ENCODE data around the gene HTR2A. TPM values are rescaled to one million over a fixed set of nuclear protein-coding genes. Genes with fewer than 3 reads are reported as not detected.

HTR2A gene
- total and polyA plus RNA-seq, 7 experiments from 2014 or later, result not detected

DNA sequence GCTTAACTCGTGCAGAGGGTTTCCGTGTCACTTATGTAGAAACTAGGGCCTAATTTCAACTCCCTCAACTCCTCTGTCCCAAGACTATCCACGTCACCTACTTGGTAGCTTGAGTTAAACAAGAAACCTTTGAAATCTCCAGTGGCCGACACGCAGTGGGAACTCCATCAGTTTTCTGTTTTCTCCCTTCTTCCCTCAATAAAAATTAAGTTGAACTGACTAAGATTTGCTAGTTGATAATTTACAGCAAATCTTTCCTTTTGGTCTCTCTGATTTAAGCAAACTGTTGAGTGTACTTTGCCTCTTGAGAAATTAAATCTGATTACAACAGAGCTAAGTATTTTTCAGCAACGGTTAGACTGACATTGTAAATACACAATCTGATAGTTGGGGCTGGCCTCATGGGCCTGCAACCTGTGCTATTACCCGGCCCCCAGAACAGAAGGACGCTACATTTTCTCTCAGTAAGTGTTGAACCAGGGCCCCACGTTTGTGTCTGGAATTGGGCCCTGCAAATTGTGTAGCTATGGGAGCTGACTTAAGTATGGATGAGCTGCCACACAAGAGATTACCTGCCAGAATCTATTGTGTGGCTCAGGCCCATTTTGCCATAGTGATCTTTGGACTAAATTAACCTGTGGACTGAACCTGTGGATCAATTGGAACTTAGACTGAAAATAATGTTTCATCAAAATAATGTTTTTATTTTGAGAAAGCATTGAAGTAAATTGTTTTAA is 99.2 kb downstream of the HTR2A start:
- H3K4me3 ChIP-seq (ENCODE audit: low read length), result peak overlapping the region; percentile 85
- no peaks in the 10 kb centered on the region for H3K9me3 ChIP-seq (ENCODE audit: control insufficient read depth in 2 of 3, low read length in 3 of 3)
- ChIA-PET CTCF (no interaction called here), POLR2A (interaction anchor here (0.7 kb wide), 1 partner anchor 1460 kb away, joined by 3 read pairs; no protein-coding TSS in a partner anchor)
- DNase-seq (peak in 2 of 9 donors; percentile 2 to 4), ATAC-seq (no peak)
- peaks cover 0 to 2% (median 0%) of the 10 kb centered on the region in 11 donors for H3K9me3 Mint-ChIP-seq
- H3K27ac Mint-ChIP-seq, result peak overlapping the region; percentile 92 to 99 (median 98)
- H3K4me1 ChIP-seq (ENCODE audit: control insufficient read depth in 2 of 2, insufficient read depth in 2 of 2, low read length in 2 of 2), result peaks cover 14 to 33% of the 10 kb centered on the region in 2 donors
- no peaks in the 10 kb centered on the region for H3K27me3 ChIP-seq (ENCODE audit: control insufficient read depth in 2 of 2, insufficient read depth in 2 of 2, low read length in 2 of 2)
- H3K27ac ChIP-seq (ENCODE audit: low read depth, low read length), result peak overlapping the region; percentile 82
- H3K36me3 ChIP-seq (ENCODE audit: control insufficient read depth in 2 of 3, insufficient read depth in 3 of 3, low read length in 3 of 3), result peaks cover 0 to 5% (median 0%) of the 10 kb centered on the region in 3 experiments
- peaks cover 0 to 14% (median 5%) of the 10 kb centered on the region in 5 donors for H3K36me3 Mint-ChIP-seq
- peaks cover 20 to 50% (median 47%) of the 10 kb centered on the region in 7 donors for H3K4me1 Mint-ChIP-seq
- H3K4me3 Mint-ChIP-seq, result peak overlapping the region; percentile 91 to 99 (median 93)
- peaks cover 0 to 7% (median 0%) of the 10 kb centered on the region in 5 donors for H3K27me3 Mint-ChIP-seq
- intact Hi-C loops (cut with micrococcal nuclease), result loop anchor here (1.0 to 10.0 kb wide), 10 partner anchors 45 to 1879 kb away; partner anchors contain the start of genes SUCLA2 (in 2 of the 2), CYSLTR2 (in 1 of the 2), LCP1 (in 1 of the 2) and TPT1 (in 1 of the 2)

DNA sequence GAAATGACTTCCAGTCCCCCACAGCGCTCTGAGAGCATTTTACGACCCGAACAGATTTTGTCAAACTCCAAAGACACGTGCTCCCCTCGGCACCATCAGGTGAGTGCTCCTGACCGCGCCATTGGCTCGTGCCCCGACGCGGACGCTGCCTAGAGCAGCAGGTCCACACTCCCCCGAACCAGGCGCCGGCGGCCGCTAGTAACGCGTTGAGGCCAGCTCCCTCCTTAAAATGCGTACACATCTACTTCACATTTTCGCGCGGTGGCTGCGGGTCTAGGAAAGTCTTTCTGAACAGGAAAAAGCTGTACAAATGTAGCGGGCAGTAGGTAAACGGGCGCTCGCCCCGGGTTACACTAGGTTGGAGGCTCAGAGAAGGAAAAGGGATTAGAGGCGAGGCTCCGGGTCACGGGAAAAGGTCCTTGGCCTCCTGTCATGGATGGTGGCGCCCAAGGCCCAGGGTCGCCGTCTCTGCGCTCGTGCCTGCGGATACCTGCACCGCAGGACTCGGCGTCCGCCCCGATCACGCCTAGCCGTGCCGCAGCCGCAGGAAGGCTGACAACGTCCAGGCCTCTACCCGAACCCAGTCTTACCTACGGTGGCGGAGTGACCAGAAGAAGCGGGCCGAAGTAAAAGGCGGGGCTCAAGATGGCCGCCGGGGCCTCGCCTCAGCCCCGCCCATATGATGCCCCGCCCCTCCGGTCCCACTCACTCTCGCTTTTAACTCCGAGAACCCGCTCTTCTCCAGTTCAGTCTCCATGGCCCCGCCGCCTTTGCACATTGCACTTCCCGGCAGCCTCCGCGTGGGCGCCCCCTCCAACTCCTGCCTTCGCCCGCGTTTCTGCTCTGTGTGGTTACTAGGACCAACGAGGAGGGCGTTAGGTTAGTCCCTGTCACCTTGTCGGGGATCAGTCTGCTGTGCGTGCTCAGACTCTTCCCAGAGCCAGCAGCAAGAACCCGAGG is 100.1 kb downstream of the HTR2A start, which contains the start of gene ESD:
ESD (minus strand) TSS at position 647 of the 960 bp plus-strand sequence. CDS start 5,748 bp downstream, outside the sequence.
- CTCF ChIA-PET, result no interaction called here
- intact Hi-C loops (cut with micrococcal nuclease), result loop anchor here (1.0 to 10.0 kb wide), 11 partner anchors 44 to 1878 kb away; partner anchors contain the start of genes SUCLA2 (in 2 of the 2), CYSLTR2 (in 1 of the 2), LCP1 (in 1 of the 2) and NUDT15 (in 1 of the 2)
- peaks cover 0 to 14% (median 5%) of the 10 kb centered on the region in 5 donors for H3K36me3 Mint-ChIP-seq
- peak within 1 kb of the TSS; percentile 85 for H3K4me3 ChIP-seq (ENCODE audit: low read length)
- H3K4me1 ChIP-seq (ENCODE audit: control insufficient read depth in 2 of 2, insufficient read depth in 2 of 2, low read length in 2 of 2), result peaks cover 14 to 33% of the 10 kb centered on the region in 2 donors
- H3K9me3 Mint-ChIP-seq, result peaks cover 0 to 2% (median 0%) of the 10 kb centered on the region in 11 donors
- peak within 1 kb of the TSS; percentile 82 for H3K27ac ChIP-seq (ENCODE audit: low read depth, low read length)
- peak; percentile 97 for ATAC-seq
- peak; percentile 75 to 92 (median 85) for DNase-seq
- H3K27ac Mint-ChIP-seq, result peak within 1 kb of the TSS; percentile 92 to 99 (median 98)
- no peaks in the 10 kb centered on the region for H3K27me3 ChIP-seq (ENCODE audit: control insufficient read depth in 2 of 2, insufficient read depth in 2 of 2, low read length in 2 of 2)
- peaks cover 20 to 53% (median 48%) of the 10 kb centered on the region in 7 donors for H3K4me1 Mint-ChIP-seq
- H3K36me3 ChIP-seq (ENCODE audit: control insufficient read depth in 2 of 3, insufficient read depth in 3 of 3, low read length in 3 of 3), result peaks cover 0 to 5% (median 0%) of the 10 kb centered on the region in 3 experiments
- peak within 1 kb of the TSS; percentile 91 to 99 (median 93) for H3K4me3 Mint-ChIP-seq
- H3K27me3 Mint-ChIP-seq, result peaks cover 0 to 7% (median 0%) of the 10 kb centered on the region in 5 donors
- POLR2A ChIA-PET, result interaction anchor here (0.6 to 0.7 kb wide), 2 partner anchors 1178 to 1460 kb away, joined by 3 read pairs; no protein-coding TSS in a partner anchor
- no peaks in the 10 kb centered on the region for H3K9me3 ChIP-seq (ENCODE audit: control insufficient read depth in 2 of 3, low read length in 3 of 3)

DNA sequence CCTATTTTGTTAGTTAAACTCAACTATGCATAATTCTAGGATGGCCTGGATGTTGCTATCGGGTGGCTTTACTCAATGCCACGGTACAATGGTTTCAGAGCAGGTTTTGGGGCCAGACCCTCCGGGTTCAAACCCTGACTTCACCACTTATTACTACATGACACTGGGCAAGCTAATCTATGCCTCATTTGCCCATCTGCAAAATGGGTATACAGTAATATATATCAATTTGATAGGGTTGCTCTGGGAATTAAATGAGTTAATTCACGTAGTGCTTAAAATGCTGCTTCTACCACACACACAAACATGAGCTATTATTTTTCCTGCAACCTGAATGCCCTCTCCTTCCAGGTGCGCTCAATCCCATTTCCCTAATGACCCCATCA is 100.7 kb downstream of the HTR2A start:
- no peak for DNase-seq
- Histone ChIP-seq H3K4me3 (ENCODE audit: low read length) (peak overlapping the region; percentile 85), H3K4me1 (ENCODE audit: control insufficient read depth in 2 of 2, insufficient read depth in 2 of 2, low read length in 2 of 2) (peaks cover 14 to 33% of the 10 kb centered on the region in 2 donors), H3K9me3 (ENCODE audit: control insufficient read depth in 2 of 3, low read length in 3 of 3) (no peaks in the 10 kb centered on the region), H3K36me3 (ENCODE audit: control insufficient read depth in 2 of 3, insufficient read depth in 3 of 3, low read length in 3 of 3) (peaks cover 0 to 5% (median 0%) of the 10 kb centered on the region in 3 experiments), H3K27me3 (ENCODE audit: control insufficient read depth in 2 of 2, insufficient read depth in 2 of 2, low read length in 2 of 2) (no peaks in the 10 kb centered on the region), H3K27ac (ENCODE audit: low read depth, low read length) (peak overlapping the region; percentile 82)
- H3K4me3 Mint-ChIP-seq, result peak overlapping the region; percentile 91 to 99 (median 93)
- H3K36me3 Mint-ChIP-seq, result peaks cover 0 to 14% (median 5%) of the 10 kb centered on the region in 5 donors
- ChIA-PET POLR2A (interaction anchor here (0.6 kb wide), 1 partner anchor 1179 kb away, joined by 3 read pairs; no protein-coding TSS in a partner anchor), CTCF (no interaction called here)
- intact Hi-C loops (cut with micrococcal nuclease), result loop anchor here (1.0 to 10.0 kb wide), 8 partner anchors 43 to 1859 kb away; partner anchors contain the start of genes SUCLA2 (in 2 of the 2), CYSLTR2 (in 1 of the 2), LCP1 (in 1 of the 2) and NUDT15 (in 1 of the 2)
- peaks cover 0 to 2% (median 0%) of the 10 kb centered on the region in 11 donors for H3K9me3 Mint-ChIP-seq
- H3K27me3 Mint-ChIP-seq, result peaks cover 0 to 2% (median 0%) of the 10 kb centered on the region in 5 donors
- peak overlapping the region; percentile 92 to 99 (median 98) for H3K27ac Mint-ChIP-seq
- H3K4me1 Mint-ChIP-seq, result peaks cover 20 to 53% (median 48%) of the 10 kb centered on the region in 7 donors
- ATAC-seq, result no peak

DNA sequence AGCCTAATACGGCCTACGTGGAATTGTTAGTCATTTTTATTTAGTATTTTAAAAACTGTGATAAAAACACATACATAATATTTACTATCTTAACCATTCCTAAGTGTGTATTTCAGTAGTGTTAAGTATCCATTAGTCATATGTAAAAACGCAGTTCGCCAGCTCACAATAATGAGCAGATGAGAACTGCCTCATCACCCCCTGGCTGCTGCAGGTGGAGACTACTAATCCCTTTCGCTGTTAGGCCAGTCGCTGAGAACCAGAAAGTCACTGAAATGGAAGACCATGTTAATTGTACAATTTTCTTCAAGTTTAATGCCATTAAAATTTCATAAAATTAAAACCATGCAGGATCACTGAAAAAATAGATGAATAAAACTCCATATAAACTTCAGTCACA is 101.5 kb downstream of the HTR2A start:
- Mint-ChIP-seq H3K27me3 (no peaks in the 10 kb centered on the region), H3K4me1 (peaks cover 20 to 60% (median 50%) of the 10 kb centered on the region in 7 donors)
- CTCF ChIA-PET, result no interaction called here

DNA sequence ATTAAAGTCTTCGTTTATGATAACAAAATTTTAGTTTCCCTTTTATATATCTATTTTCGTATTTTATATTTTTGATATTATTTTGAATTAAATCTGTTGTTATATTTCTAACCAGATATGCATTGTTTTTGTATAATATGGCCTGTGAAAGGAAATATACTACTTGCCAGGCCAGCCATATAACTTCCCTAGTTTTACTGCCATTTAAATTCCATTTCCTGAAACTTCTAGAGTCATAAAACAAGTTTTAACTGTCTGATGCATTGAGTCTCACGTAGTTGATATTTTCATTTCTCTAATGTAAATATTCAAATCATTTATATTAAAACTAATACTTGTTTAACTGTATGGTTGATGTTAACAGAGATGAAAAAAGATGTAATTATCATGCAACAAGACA is 113.3 kb downstream of the HTR2A start:
- H3K27me3 Mint-ChIP-seq, result no peaks in the 10 kb centered on the region
- H3K4me3 ChIP-seq (ENCODE audit: low read length), result no peak overlapping the region
- DNase-seq, result no peak
- H3K27me3 ChIP-seq (ENCODE audit: control insufficient read depth in 2 of 2, insufficient read depth in 2 of 2, low read length in 2 of 2), result no peaks in the 10 kb centered on the region
- peaks cover 22 to 61% (median 28%) of the 10 kb centered on the region in 3 experiments for H3K36me3 ChIP-seq (ENCODE audit: control insufficient read depth in 2 of 3, insufficient read depth in 3 of 3, low read length in 3 of 3)
- no peak overlapping the region for H3K27ac ChIP-seq (ENCODE audit: low read depth, low read length)
- H3K9me3 Mint-ChIP-seq, result no peaks in the 10 kb centered on the region
- ChIA-PET POLR2A (no interaction called here), CTCF (no interaction called here)
- intact Hi-C loops (cut with micrococcal nuclease), result no loop called here
- H3K4me1 ChIP-seq (ENCODE audit: control insufficient read depth in 2 of 2, insufficient read depth in 2 of 2, low read length in 2 of 2), result no peaks in the 10 kb centered on the region
- ATAC-seq, result no peak
- H3K36me3 Mint-ChIP-seq, result peaks cover 9 to 50% (median 28%) of the 10 kb centered on the region in 5 donors
- H3K4me1 Mint-ChIP-seq, result peaks cover 7 to 19% (median 13%) of the 10 kb centered on the region in 7 donors
- no peak overlapping the region for H3K4me3 Mint-ChIP-seq
- H3K27ac Mint-ChIP-seq, result no peak overlapping the region
- H3K9me3 ChIP-seq (ENCODE audit: control insufficient read depth in 2 of 3, low read length in 3 of 3), result no peaks in the 10 kb centered on the region

More for the DNA sequence above, 101.5 kb downstream of the HTR2A start:
- Histone ChIP-seq H3K4me3 (ENCODE audit: low read length) (peak overlapping the region; percentile 85), H3K27ac (ENCODE audit: low read depth, low read length) (no peak overlapping the region), H3K4me1 (ENCODE audit: control insufficient read depth in 2 of 2, insufficient read depth in 2 of 2, low read length in 2 of 2) (peaks cover 14 to 33% of the 10 kb centered on the region in 2 donors), H3K27me3 (ENCODE audit: control insufficient read depth in 2 of 2, insufficient read depth in 2 of 2, low read length in 2 of 2) (no peaks in the 10 kb centered on the region), H3K36me3 (ENCODE audit: control insufficient read depth in 2 of 3, insufficient read depth in 3 of 3, low read length in 3 of 3) (peaks cover 5 to 13% (median 5%) of the 10 kb centered on the region in 3 experiments), H3K9me3 (ENCODE audit: control insufficient read depth in 2 of 3, low read length in 3 of 3) (no peaks in the 10 kb centered on the region)
- POLR2A ChIA-PET, result interaction anchor here (0.6 kb wide), 1 partner anchor 1586 kb away, joined by 8 read pairs; no protein-coding TSS in a partner anchor
- H3K36me3 Mint-ChIP-seq, result peaks cover 6 to 20% (median 12%) of the 10 kb centered on the region in 5 donors
- DNase-seq (no peak), ATAC-seq (no peak)
- peaks cover 0 to 2% (median 0%) of the 10 kb centered on the region in 11 donors for H3K9me3 Mint-ChIP-seq
- peak overlapping the region; percentile 29 to 99 (median 93) for H3K4me3 Mint-ChIP-seq
- H3K27ac Mint-ChIP-seq, result peak overlapping the region in 4 of 9 donors; percentile 13 to 65 (median 48)
- intact Hi-C loops (cut with micrococcal nuclease), result loop anchor here (1.0 to 10.0 kb wide), 6 partner anchors 8 to 1859 kb away; partner anchors contain the start of genes SUCLA2 (in 2 of the 2), CYSLTR2 (in 1 of the 2) and LCP1 (in 1 of the 2)

Data from naive thymus-derived CD4-positive, alpha-beta T cell (primary cell).